Measurements from ENCODE around the gene DCLK1. TPM values are rescaled to one million over a fixed set of nuclear protein-coding genes. Genes with fewer than 3 reads are reported as not detected.
"Not testable (repeated sequence)": the region's sequence is repeated elsewhere in the genome, so short reads cannot be mapped to it uniquely, and the experiment has no call there.

Gene DCLK1
- total RNA-seq, 1 donor from 2014 or later: 4.5 TPM

- DNase-seq (no peak), ATAC-seq (no peak)
- Histone ChIP-seq H3K4me3 (no peak overlapping the region), H3K4me1 (no peaks in the 10 kb centered on the region), H3K27ac (no peak overlapping the region), H3K27me3 (no peaks in the 10 kb centered on the region), H3K9me3 (no peaks in the 10 kb centered on the region), H3K36me3 (no peaks in the 10 kb centered on the region)
- intact Hi-C loops (cut with DNase I): no loop called here
- TF ChIP-seq CTCF (IDR thresholded peaks at IDR 0.05): no peak
Observed at GRCh38 chr13:36072152-36072935, 58.8 kb downstream of the DCLK1 start.

GRCh38 chr13:36070504-36071192 is 60.5 kb downstream of the DCLK1 start:
- H3K4me3 ChIP-seq; H3K36me3 ChIP-seq; H3K4me1 ChIP-seq; H3K9me3 ChIP-seq; H3K27me3 ChIP-seq; intact Hi-C loops (cut with DNase I); ATAC-seq; DNase-seq: not testable (repeated sequence)
- H3K27ac ChIP-seq: peak overlapping the region; percentile 18

- H3K36me3 ChIP-seq: no peaks in the 10 kb centered on the region
- no peaks in the 10 kb centered on the region for H3K9me3 ChIP-seq
- ATAC-seq: no peak
- DNase-seq: no peak
- H3K27ac ChIP-seq: no peak overlapping the region
- intact Hi-C loops (cut with DNase I): no loop called here
- no peak for TF ChIP-seq CTCF (IDR thresholded peaks at IDR 0.05)
- no peaks in the 10 kb centered on the region for H3K27me3 ChIP-seq
- H3K4me3 ChIP-seq: no peak overlapping the region
- H3K4me1 ChIP-seq: no peaks in the 10 kb centered on the region
Observed at GRCh38 chr13:36069881-36070366, 61.3 kb downstream of the DCLK1 start.

GRCh38 chr13:36068991-36069390 is 62.2 kb downstream of the DCLK1 start:
- DNase-seq (no peak), ATAC-seq (no peak)
- Histone ChIP-seq H3K36me3 (no peaks in the 10 kb centered on the region), H3K27me3 (no peaks in the 10 kb centered on the region), H3K27ac (no peak overlapping the region), H3K9me3 (no peaks in the 10 kb centered on the region), H3K4me1 (no peaks in the 10 kb centered on the region), H3K4me3 (no peak overlapping the region)
- no peak for TF ChIP-seq CTCF (IDR thresholded peaks at IDR 0.05)
- intact Hi-C loops (cut with DNase I): no loop called here

GRCh38 chr13:36068566-36068965 is 62.6 kb downstream of the DCLK1 start:
- TF ChIP-seq CTCF (IDR thresholded peaks at IDR 0.05): no peak
- Histone ChIP-seq H3K4me3 (no peak overlapping the region), H3K4me1 (no peaks in the 10 kb centered on the region), H3K27me3 (no peaks in the 10 kb centered on the region), H3K27ac (no peak overlapping the region), H3K36me3 (no peaks in the 10 kb centered on the region), H3K9me3 (no peaks in the 10 kb centered on the region)
- intact Hi-C loops (cut with DNase I): no loop called here
- no peak for DNase-seq
- no peak for ATAC-seq

GRCh38 chr13:36067746-36068381 is 63.3 kb downstream of the DCLK1 start:
- no peaks in the 10 kb centered on the region for H3K36me3 ChIP-seq
- DNase-seq (no peak), ATAC-seq (no peak)
- H3K27me3 ChIP-seq: no peaks in the 10 kb centered on the region
- no peak overlapping the region for H3K27ac ChIP-seq
- H3K9me3 ChIP-seq: no peaks in the 10 kb centered on the region
- intact Hi-C loops (cut with DNase I): no loop called here
- no peaks in the 10 kb centered on the region for H3K4me1 ChIP-seq
- TF ChIP-seq CTCF (IDR thresholded peaks at IDR 0.05): no peak
- no peak overlapping the region for H3K4me3 ChIP-seq

Data from upper lobe of right lung (tissue), 1 donor.